NCI-H345 treated with DMSO at 0.1 percent for 48 hours (cell line): ENCODE measurements around the gene FGD4.

Experiments
- DNase-seq: peaks from one replicate; lab custom pipeline; 2025; ENCODE audit not compliant: unreplicated experiment; lab: John Stamatoyannopoulos, UW

Gene FGD4

DNA sequence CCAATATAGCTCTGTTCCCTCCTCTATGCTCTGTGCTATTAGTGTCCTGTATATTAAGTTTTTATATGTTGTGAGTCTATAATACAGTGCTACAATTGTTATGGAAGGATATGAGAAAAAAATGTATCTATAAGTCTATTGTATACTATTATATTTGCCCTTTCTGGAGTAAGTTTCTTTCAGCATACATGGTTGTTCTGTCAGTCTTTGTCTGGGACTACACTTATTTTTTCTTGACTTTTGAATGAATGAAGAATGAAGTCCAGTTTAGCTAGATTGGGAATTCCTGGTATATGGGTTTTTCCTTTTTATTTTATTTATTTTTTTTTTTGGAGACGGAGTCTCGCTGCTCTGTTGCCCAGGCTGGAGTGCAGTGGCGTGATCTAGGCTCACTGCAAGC is 203.7 kb downstream of the FGD4 start:
- DNase-seq = no peak

GRCh38 chr12:32603858-32604257 is 204.5 kb downstream of the FGD4 start:
- DNase-seq = no peak

GRCh38 chr12:32604565-32604964 is 205.2 kb downstream of the FGD4 start:
- DNase-seq = no peak

DNA sequence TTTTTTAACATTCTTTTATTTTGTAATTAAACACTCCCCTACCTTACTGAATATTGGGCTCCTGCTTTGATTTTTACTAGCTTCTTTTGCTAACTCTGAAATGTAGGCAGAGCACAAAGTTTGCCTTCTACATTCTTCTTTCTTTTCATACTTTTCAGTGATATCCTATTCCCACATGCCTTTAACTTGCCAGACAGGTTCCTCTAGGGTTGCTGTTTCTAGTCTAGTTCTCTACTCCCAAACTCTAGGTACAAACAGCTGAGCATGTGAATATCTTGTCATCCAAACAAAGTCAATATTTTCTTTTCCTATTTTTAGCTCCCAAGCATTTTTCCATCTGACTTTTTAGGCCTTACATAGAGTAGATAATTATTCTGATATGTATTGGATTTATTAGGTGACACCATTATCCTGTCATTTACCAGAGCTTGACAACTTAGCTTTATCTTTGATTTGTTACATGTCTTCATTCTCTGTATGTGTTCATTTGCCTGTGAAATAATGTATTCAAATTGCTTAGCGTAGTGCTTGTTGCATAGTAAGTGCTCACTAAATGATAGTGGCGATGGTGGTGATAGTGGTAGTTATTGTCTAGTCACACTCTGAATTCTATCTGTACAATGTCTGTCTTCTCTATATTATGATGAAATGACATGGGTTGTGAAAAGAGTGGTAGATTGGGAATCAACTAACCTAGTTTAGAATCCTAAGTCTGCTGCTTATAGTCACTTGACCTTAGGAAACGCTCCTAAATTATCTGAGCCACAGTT is 206.2 kb downstream of the FGD4 start:
- DNase-seq = no peak

- DNase-seq = no peak
Observed at GRCh38 chr12:32606443-32606842, 207.1 kb downstream of the FGD4 start.

DNA sequence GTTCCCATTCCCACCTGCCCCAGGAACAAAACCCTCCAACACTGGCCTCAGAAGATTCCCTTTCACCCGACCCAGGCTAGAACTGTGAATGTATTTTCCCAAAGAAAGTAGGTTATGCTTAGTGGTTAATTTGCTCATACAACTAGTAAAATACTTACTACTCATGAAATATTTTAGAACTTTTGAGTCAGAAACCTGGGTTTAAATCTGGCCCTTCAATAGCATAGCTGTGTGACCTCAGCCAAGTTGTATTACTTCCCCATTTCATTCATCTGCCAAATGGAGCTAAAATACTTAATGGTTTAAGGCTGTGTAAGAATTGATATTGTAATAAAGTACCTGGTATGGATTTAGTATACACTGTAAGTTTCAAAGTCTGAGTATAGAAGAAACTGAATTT is 210.6 kb downstream of the FGD4 start:
- DNase-seq = no peak

DNA sequence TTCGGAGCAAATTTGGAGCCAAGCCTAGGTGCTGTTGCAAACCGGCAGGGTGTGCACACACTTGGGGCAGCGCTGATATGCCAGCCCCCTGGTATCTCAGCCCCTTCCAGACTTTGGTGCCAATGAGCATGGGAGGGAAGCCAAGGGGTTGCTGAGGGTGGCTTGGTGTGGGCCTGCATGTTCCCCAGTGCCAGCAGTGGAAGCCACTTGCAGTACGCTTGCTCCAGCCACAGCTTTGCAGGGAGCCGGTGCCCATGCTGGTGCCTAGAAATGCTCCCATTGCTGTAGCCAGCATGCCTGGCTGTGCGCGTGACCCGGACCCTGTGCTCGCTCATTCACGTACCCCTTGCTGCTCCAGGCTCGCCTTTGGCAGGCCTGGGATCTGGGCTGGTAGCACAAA is 212.6 kb downstream of the FGD4 start:
- no peak for DNase-seq

DNA sequence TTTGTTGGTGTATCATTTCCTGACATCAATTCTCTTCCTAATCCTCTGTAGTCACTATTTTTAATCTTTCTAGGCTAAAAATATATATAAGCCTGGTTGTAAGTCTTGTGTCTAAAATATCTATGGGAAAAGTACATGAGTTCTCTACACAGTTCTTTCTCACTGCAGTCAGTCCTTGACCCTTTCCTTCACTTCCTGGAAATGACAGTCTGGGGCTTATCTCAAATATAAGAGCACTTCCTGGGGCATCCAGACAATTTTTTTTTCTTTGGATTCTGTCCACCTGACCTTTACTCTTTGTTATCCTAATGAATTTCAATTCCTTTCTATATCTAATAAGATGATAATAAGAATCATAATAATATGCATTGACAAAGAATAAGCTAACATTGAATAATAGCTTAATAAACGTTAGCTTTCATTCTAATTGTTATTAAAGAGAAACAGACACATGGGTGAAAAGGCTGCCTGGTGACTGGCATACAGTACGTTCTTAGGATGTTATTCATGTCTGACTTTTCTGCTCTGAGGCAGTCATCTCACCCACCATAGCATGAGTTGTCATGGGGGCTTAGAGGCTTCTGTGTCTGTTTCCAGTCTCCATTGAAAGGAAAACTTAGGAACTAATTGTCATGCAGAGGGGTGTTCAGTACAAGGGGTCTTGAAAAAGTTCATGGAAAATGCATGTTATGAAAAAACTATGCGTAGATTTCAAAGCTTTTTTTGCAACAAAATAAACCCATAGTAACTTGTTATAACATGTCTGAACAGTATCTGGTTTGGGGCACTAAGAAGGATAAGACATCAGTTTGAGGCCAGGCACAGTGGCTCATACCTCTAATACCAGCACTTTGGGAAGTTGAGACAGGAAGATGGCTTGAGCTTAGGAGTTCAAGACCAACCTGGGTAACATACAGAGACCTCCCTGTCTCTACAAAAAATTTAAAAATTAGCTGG is 213.6 kb downstream of the FGD4 start:
- no peak for DNase-seq

DNA sequence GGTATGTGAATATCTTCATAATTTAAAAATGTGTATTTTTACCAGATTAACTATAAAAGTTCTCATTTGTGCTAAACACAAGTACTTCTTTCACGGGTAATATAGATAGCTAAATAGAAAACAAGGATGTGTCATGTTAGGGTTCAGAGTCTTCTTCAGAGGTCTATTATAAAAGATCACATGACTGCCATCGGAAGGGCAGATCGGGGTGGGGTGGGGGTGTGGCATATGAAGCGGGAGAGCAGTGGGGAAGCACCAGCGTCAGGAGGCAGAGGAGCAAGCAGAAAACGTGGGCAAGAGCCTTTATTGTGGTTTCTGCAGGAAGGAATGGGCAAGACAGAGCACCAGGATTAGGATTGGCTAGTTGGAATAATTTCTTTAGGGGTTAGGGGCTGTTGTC is 216.1 kb downstream of the FGD4 start:
- no peak for DNase-seq

DNA sequence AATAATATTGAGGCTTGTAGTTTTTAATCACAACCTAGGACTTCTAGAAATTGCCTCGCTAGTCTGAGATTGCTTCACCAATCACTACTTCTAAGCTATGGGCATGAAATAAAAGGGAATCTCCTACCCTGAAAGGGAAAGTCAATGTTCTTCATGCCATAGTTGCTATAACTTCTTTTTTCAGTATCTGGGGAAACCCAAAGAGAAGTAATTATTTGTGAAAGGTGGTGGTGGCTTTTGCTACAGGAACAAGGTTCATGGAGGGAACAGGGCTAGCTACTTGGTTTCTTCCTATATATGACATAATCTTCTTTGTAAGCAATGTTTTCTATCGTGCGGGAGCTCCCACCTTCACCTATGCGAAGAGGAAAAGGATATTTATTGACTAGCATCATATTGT is 218.2 kb downstream of the FGD4 start:
- DNase-seq = no peak

GRCh38 chr12:32618115-32618514 is 218.8 kb downstream of the FGD4 start:
- DNase-seq = no peak

DNA sequence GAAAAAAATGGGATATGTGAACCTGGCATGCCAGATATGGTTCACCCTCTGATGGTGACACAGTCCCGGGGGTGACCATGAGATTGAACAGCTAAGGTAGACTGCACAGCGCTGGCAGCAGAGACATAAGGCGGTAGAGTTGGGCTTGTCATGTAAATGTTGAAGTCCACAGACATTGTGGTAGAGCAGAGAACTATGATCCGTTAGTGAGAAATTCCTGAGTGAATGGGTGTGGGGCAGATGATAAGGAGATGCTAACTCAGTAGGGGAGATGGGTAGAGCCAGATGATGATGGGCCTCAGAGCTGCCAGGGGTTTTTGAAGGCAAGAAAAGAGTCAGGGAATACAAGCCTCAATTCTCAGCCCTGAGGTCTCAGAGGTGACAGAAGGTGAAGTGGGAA is 228.6 kb downstream of the FGD4 start:
- DNase-seq = no peak

- no peak for DNase-seq
Observed at GRCh38 chr12:32641287-32641901, 242.0 kb downstream of the FGD4 start.

DNA sequence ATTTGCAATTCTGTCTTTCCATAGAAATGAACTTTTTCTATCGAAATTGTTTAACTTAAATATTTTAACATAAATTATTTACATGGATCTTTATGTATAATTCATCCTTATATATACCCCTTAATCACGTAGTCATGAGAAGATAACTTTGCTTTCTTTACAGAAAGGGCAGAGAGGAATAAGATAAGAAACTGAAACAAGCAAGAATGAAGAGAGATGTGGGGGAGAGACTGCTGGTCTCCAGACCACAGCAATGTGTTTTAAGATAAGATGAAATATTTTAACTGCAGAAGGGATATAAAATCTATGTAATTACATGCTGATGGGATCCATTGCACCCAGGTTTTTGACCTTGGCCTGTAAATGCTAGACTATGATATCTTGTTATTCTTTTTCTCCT is 245.1 kb downstream of the FGD4 start:
- DNase-seq = no peak

GRCh38 chr12:32647275-32647674 is 247.9 kb downstream of the FGD4 start:
- no peak for DNase-seq

DNA sequence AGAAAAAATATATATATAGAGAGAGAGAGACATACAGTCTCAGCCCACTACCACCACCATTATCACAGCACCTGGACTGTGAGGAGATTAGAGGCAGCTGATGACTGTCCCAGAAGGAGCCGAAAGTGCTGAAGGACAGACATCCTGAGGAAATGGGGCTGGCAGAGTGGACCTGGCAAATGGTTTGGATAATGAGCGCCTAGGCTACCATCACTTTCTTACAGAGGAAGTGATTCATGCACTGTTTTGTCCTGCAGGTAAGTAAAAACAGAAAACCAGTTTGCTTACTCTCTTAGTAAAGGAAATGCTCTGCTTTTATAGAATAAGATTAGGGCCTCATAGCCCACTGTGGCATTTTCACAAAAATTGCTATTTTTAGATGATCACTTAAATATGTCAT is 251.2 kb downstream of the FGD4 start:
- DNase-seq = no peak

DNA sequence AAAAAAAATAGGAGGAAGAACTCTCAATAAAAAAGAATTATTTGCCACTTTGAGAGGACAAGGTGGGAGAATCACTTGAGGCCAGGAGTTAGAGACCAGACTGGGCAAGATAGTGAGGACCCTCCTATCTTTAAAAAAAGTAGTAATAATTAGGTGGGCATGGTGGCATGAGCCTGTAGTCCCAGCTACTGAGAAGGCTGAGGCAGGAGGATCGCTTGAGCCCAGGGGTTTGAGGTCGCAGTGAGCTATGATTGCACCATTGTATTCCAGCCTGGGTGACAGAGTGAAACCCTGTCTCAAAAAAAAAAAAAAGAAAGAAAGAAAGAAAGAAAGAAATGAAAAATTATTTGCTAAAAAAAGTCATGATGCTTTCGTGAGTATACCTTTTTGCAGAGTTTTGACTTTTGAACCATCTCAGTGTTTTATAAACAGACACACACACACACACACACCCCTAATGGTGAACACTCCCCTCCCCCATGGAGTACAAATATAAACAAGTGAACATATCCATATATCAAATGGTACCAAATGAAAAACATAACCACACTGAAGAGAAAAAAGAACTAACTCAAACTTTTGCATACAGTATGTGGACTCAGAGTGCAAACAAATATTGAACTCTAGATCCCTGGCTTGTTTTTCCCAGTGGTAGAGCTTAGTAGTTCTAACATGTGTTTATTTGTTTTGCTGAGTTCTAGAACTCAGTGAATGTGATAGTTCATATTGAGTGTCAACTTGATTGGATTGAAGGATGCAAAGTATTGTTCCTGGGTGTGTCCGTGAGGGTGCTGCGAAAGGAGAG is 252.0 kb downstream of the FGD4 start:
- DNase-seq = no peak

DNA sequence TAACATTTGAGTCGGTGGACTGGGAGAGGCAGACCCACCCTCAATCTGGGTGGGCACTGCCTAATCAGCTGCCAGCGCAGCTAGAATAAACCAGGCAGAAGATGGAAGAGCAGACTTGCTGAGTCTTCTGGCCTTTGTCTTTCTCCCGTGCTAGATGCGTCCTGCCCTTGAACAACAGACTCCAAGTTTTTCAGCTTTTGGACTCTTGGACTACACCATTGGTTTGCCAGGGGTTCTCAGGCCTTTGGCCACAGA is 252.5 kb downstream of the FGD4 start:
- DNase-seq = no peak

- DNase-seq = no peak
Observed at GRCh38 chr12:32659908-32660440, 260.6 kb downstream of the FGD4 start.

DNA sequence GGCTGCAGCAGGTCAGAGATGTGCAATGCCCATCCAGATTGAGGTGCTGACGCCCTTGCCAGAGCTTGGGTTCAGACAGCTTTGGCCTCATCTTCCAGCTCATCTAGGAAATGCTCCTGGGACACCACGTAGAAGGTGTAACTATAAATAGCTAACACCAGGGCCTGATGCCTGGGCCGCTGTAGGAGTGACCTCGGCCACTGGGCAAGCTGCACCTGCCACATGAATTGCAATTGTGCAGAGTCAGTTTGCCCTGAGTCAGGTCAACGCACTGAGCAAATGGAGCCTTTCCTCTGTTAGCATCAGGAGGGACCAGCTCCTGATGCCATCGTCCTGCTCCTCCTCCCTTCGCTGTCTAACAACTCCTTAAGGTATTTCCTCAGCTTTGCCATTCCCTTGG is 262.3 kb downstream of the FGD4 start:
- DNase-seq = no peak

- no peak for DNase-seq
Observed at GRCh38 chr12:32662665-32663064, 263.3 kb downstream of the FGD4 start.
